Measurements from ENCODE around the gene ERMP1.

The ERMP1 gene

GRCh38 chr9:5854063-5854790, 21.3 kb upstream of the ERMP1 start:
- Histone ChIP-seq H3K9me3 (ENCODE audit: control insufficient read depth, low read length) (no peaks in the 10 kb centered on the region), H3K27ac (ENCODE audit: insufficient read depth, low read length, poor library complexity, severe bottlenecking) (no peak overlapping the region), H3K27me3 (replicated peaks; ENCODE audit: control insufficient read depth, insufficient read depth, low read length, poor library complexity, severe bottlenecking) (no peaks in the 10 kb centered on the region), H3K36me3 (ENCODE audit: control insufficient read depth, insufficient read depth, low read length) (no peaks in the 10 kb centered on the region), H3K4me3 (ENCODE audit: insufficient read depth, low read depth, low read length, poor library complexity, severe bottlenecking) (no peak overlapping the region), H3K4me1 (ENCODE audit: control insufficient read depth, insufficient read depth, low read length, poor library complexity, severe bottlenecking) (peaks cover 7% of the 10 kb centered on the region)
- DNase-seq = no peak

- Histone ChIP-seq H3K27me3 (replicated peaks; ENCODE audit: control insufficient read depth, insufficient read depth, low read length, poor library complexity, severe bottlenecking) (no peaks in the 10 kb centered on the region), H3K9me3 (ENCODE audit: control insufficient read depth, low read length) (no peaks in the 10 kb centered on the region), H3K36me3 (ENCODE audit: control insufficient read depth, insufficient read depth, low read length) (no peaks in the 10 kb centered on the region), H3K4me1 (ENCODE audit: control insufficient read depth, insufficient read depth, low read length, poor library complexity, severe bottlenecking) (peaks cover 7% of the 10 kb centered on the region), H3K27ac (ENCODE audit: insufficient read depth, low read length, poor library complexity, severe bottlenecking) (no peak overlapping the region), H3K4me3 (ENCODE audit: insufficient read depth, low read depth, low read length, poor library complexity, severe bottlenecking) (no peak overlapping the region)
- no peak for DNase-seq
These were observed 20.7 kb upstream of the ERMP1 start for GRCh38 chr9:5853617-5854016.

GRCh38 chr9:5852987-5853386, 20.1 kb upstream of the ERMP1 start:
- no peak for DNase-seq
- H3K27ac ChIP-seq (ENCODE audit: insufficient read depth, low read length, poor library complexity, severe bottlenecking) = no peak overlapping the region
- H3K9me3 ChIP-seq (ENCODE audit: control insufficient read depth, low read length) = no peaks in the 10 kb centered on the region
- H3K4me3 ChIP-seq (ENCODE audit: insufficient read depth, low read depth, low read length, poor library complexity, severe bottlenecking) = no peak overlapping the region
- peaks cover 7% of the 10 kb centered on the region for H3K4me1 ChIP-seq (ENCODE audit: control insufficient read depth, insufficient read depth, low read length, poor library complexity, severe bottlenecking)
- no peaks in the 10 kb centered on the region for H3K36me3 ChIP-seq (ENCODE audit: control insufficient read depth, insufficient read depth, low read length)
- no peaks in the 10 kb centered on the region for H3K27me3 ChIP-seq (replicated peaks; ENCODE audit: control insufficient read depth, insufficient read depth, low read length, poor library complexity, severe bottlenecking)

GRCh38 chr9:5851445-5851844, 18.5 kb upstream of the ERMP1 start:
- no peak overlapping the region for H3K27ac ChIP-seq (ENCODE audit: insufficient read depth, low read length, poor library complexity, severe bottlenecking)
- DNase-seq = no peak

GRCh38 chr9:5850724-5851122, 17.8 kb upstream of the ERMP1 start:
- Histone ChIP-seq H3K27me3 (replicated peaks; ENCODE audit: control insufficient read depth, insufficient read depth, low read length, poor library complexity, severe bottlenecking) (no peaks in the 10 kb centered on the region), H3K36me3 (ENCODE audit: control insufficient read depth, insufficient read depth, low read length) (no peaks in the 10 kb centered on the region), H3K9me3 (ENCODE audit: control insufficient read depth, low read length) (no peaks in the 10 kb centered on the region), H3K27ac (ENCODE audit: insufficient read depth, low read length, poor library complexity, severe bottlenecking) (no peak overlapping the region), H3K4me1 (ENCODE audit: control insufficient read depth, insufficient read depth, low read length, poor library complexity, severe bottlenecking) (peaks cover 10% of the 10 kb centered on the region), H3K4me3 (ENCODE audit: insufficient read depth, low read depth, low read length, poor library complexity, severe bottlenecking) (no peak overlapping the region)
- DNase-seq = no peak

More at GRCh38 chr9:5851445-5851844, 18.5 kb upstream of the ERMP1 start:
- H3K27me3 ChIP-seq (replicated peaks; ENCODE audit: control insufficient read depth, insufficient read depth, low read length, poor library complexity, severe bottlenecking) = no peaks in the 10 kb centered on the region
- no peaks in the 10 kb centered on the region for H3K9me3 ChIP-seq (ENCODE audit: control insufficient read depth, low read length)
- H3K36me3 ChIP-seq (ENCODE audit: control insufficient read depth, insufficient read depth, low read length) = no peaks in the 10 kb centered on the region
- H3K4me3 ChIP-seq (ENCODE audit: insufficient read depth, low read depth, low read length, poor library complexity, severe bottlenecking) = no peak overlapping the region
- H3K4me1 ChIP-seq (ENCODE audit: control insufficient read depth, insufficient read depth, low read length, poor library complexity, severe bottlenecking) = peaks cover 7% of the 10 kb centered on the region

GRCh38 chr9:5848372-5848882, 15.5 kb upstream of the ERMP1 start:
- DNase-seq = no peak
- H3K4me3 ChIP-seq (ENCODE audit: insufficient read depth, low read depth, low read length, poor library complexity, severe bottlenecking) = no peak overlapping the region
- no peaks in the 10 kb centered on the region for H3K36me3 ChIP-seq (ENCODE audit: control insufficient read depth, insufficient read depth, low read length)
- peaks cover 28% of the 10 kb centered on the region for H3K4me1 ChIP-seq (ENCODE audit: control insufficient read depth, insufficient read depth, low read length, poor library complexity, severe bottlenecking)
- H3K27ac ChIP-seq (ENCODE audit: insufficient read depth, low read length, poor library complexity, severe bottlenecking) = no peak overlapping the region
- no peaks in the 10 kb centered on the region for H3K27me3 ChIP-seq (replicated peaks; ENCODE audit: control insufficient read depth, insufficient read depth, low read length, poor library complexity, severe bottlenecking)
- H3K9me3 ChIP-seq (ENCODE audit: control insufficient read depth, low read length) = no peaks in the 10 kb centered on the region

- Histone ChIP-seq H3K9me3 (ENCODE audit: control insufficient read depth, low read length) (no peaks in the 10 kb centered on the region), H3K4me3 (ENCODE audit: insufficient read depth, low read depth, low read length, poor library complexity, severe bottlenecking) (no peak overlapping the region), H3K36me3 (ENCODE audit: control insufficient read depth, insufficient read depth, low read length) (no peaks in the 10 kb centered on the region), H3K4me1 (ENCODE audit: control insufficient read depth, insufficient read depth, low read length, poor library complexity, severe bottlenecking) (peaks cover 37% of the 10 kb centered on the region), H3K27ac (ENCODE audit: insufficient read depth, low read length, poor library complexity, severe bottlenecking) (no peak overlapping the region), H3K27me3 (replicated peaks; ENCODE audit: control insufficient read depth, insufficient read depth, low read length, poor library complexity, severe bottlenecking) (no peaks in the 10 kb centered on the region)
- no peak for DNase-seq
These were observed 13.6 kb upstream of the ERMP1 start for GRCh38 chr9:5846501-5846921.

GRCh38 chr9:5846096-5846495, 13.2 kb upstream of the ERMP1 start:
- no peak for DNase-seq
- Histone ChIP-seq H3K36me3 (ENCODE audit: control insufficient read depth, insufficient read depth, low read length) (no peaks in the 10 kb centered on the region), H3K4me1 (ENCODE audit: control insufficient read depth, insufficient read depth, low read length, poor library complexity, severe bottlenecking) (peaks cover 33% of the 10 kb centered on the region), H3K27ac (ENCODE audit: insufficient read depth, low read length, poor library complexity, severe bottlenecking) (no peak overlapping the region), H3K9me3 (ENCODE audit: control insufficient read depth, low read length) (no peaks in the 10 kb centered on the region), H3K4me3 (ENCODE audit: insufficient read depth, low read depth, low read length, poor library complexity, severe bottlenecking) (no peak overlapping the region), H3K27me3 (replicated peaks; ENCODE audit: control insufficient read depth, insufficient read depth, low read length, poor library complexity, severe bottlenecking) (no peaks in the 10 kb centered on the region)

- no peaks in the 10 kb centered on the region for H3K9me3 ChIP-seq (ENCODE audit: control insufficient read depth, low read length)
- no peak overlapping the region for H3K4me3 ChIP-seq (ENCODE audit: insufficient read depth, low read depth, low read length, poor library complexity, severe bottlenecking)
- peaks cover 31% of the 10 kb centered on the region for H3K4me1 ChIP-seq (ENCODE audit: control insufficient read depth, insufficient read depth, low read length, poor library complexity, severe bottlenecking)
- H3K27ac ChIP-seq (ENCODE audit: insufficient read depth, low read length, poor library complexity, severe bottlenecking) = no peak overlapping the region
- H3K27me3 ChIP-seq (replicated peaks; ENCODE audit: control insufficient read depth, insufficient read depth, low read length, poor library complexity, severe bottlenecking) = no peaks in the 10 kb centered on the region
- DNase-seq = no peak
- no peaks in the 10 kb centered on the region for H3K36me3 ChIP-seq (ENCODE audit: control insufficient read depth, insufficient read depth, low read length)
These were observed 12.2 kb upstream of the ERMP1 start for GRCh38 chr9:5845157-5845531.

- H3K36me3 ChIP-seq (ENCODE audit: control insufficient read depth, insufficient read depth, low read length) = no peaks in the 10 kb centered on the region
- H3K27me3 ChIP-seq (replicated peaks; ENCODE audit: control insufficient read depth, insufficient read depth, low read length, poor library complexity, severe bottlenecking) = no peaks in the 10 kb centered on the region
- H3K9me3 ChIP-seq (ENCODE audit: control insufficient read depth, low read length) = no peaks in the 10 kb centered on the region
- H3K27ac ChIP-seq (ENCODE audit: insufficient read depth, low read length, poor library complexity, severe bottlenecking) = peak overlapping the region; percentile 46
- peaks cover 31% of the 10 kb centered on the region for H3K4me1 ChIP-seq (ENCODE audit: control insufficient read depth, insufficient read depth, low read length, poor library complexity, severe bottlenecking)
- no peak overlapping the region for H3K4me3 ChIP-seq (ENCODE audit: insufficient read depth, low read depth, low read length, poor library complexity, severe bottlenecking)
- DNase-seq = no peak
These were observed 11.0 kb upstream of the ERMP1 start for GRCh38 chr9:5843794-5844471.
